Epithelial cell of alveolus of lung (primary cell): ENCODE data around the gene TWSG1. TPM values are rescaled to one million over a fixed set of nuclear protein-coding genes. Genes with fewer than 3 reads are reported as not detected.

ENCODE experiments used
- total RNA-seq: library from RNA; depleted of rRNA; stranded (reverse); fragments of >200 nt; gene quantifications from 2 replicates; pipeline ENCODE4 v1.2.1, GENCODE V29; 2015

TWSG1 gene
- 95.9 and 113 TPM in 2 replicates for total RNA-seq

DNA sequence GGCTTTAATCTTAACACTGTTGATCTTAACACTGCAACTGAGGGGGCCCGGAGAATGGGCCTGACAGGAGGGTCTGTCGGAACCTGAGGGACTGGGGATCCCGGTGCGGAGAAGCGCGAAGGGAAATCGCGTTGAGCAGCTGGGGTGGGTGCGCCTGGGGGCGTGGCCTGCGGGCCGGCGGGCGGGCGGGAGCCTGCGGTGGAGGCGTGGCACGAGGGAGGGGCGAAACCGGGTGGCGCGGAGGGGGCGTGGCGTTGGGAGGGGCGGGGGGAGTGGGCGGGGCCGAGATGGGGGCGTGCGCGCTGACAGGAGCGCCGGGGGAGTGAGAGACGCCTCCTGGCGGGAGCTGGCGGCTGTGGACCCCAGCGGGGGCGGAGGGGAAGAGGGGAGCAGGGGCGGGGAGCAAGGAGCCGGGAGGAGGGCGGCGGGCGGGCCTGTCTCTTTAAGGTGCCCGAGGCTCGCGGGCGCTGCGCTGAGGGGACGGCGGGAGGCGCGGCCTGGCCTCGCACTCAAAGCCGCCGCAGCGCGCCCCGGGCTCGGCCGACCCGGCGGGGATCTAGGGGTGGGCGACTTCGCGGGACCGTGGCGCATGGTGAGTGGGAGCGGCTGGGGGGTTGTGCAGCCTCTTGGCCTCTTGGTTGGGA is at the start of gene TWSG1:
TSS of gene TWSG1 (plus strand) at position 445 of the 644 bp plus-strand sequence. CDS start 2,457 bp downstream, outside the sequence.

Other genes starting within 250 kb of the TWSG1 start
- 147 and 170 TPM in 2 replicates for gene NDUFV2, start 232.1 kb upstream of the TWSG1 start, total RNA-seq
- gene ANKRD12, start 198.0 kb upstream of the TWSG1 start, total RNA-seq: 6.3 and 11.2 TPM in 2 replicates
- 58.0 and 58.1 TPM in 2 replicates for gene RALBP1, start 140.7 kb downstream of the TWSG1 start, total RNA-seq